ENCODE data around the gene OR51E2. TPM values are rescaled to one million over a fixed set of nuclear protein-coding genes. Genes with fewer than 3 reads are reported as not detected.

The OR51E2 gene
- total RNA-seq, 1 experiment from 2014 or later = not detected

GRCh38 chr11:4636962-4637661 is 60.5 kb downstream of the OR51E2 start, which contains the start of gene OR51D1:
TSS of gene OR51D1 (plus strand) at chr11:4637477. CDS start at chr11:4639791, 2,314 bp downstream.
- TF ChIP-seq EZH2phosphoT487 (IDR thresholded peaks at IDR 0.05; ENCODE audit: borderline replicate concordance, low read length) = no peak
- peak; percentile 73 for TF ChIP-seq CTCF (conservative IDR thresholded peaks at IDR 0.05; ENCODE audit: low read depth, low read length)
- no peaks in the 10 kb centered on the region for H3K36me3 ChIP-seq (ENCODE audit: low read depth, low read length)
- H3K9me2 ChIP-seq (replicated peaks; ENCODE audit: low read length) = no peaks in the 10 kb centered on the region
- no peaks in the 10 kb centered on the region for H3K79me2 ChIP-seq (ENCODE audit: low read length)
- CTCF ChIA-PET = interaction anchor here (0.6 kb wide), 1 partner anchor 36 kb away, joined by 3 read pairs; no protein-coding TSS in a partner anchor
- no peaks in the 10 kb centered on the region for H3K9me3 ChIP-seq (ENCODE audit: low read length)
- intact Hi-C loops (cut with micrococcal nuclease) = loop anchor here (1.0 kb wide), 1 partner anchor 367 kb away; no protein-coding TSS in a partner anchor
- POLR2A ChIA-PET (ENCODE audit: unreplicated experiment) = no interaction called here
- BruUV-seq (replicated peaks) = no TSS peak
- H3K27ac ChIP-seq (ENCODE audit: low read length) = no peak within 1 kb of the TSS
- H2AFZ ChIP-seq (ENCODE audit: low read length) = 0 out of 2 replicates have a peak within 1 kb of the TSS, but pooled peaks have one; percentile 46
- H3F3A ChIP-seq (ENCODE audit: low read length, unreplicated experiment) = no peaks in the 10 kb centered on the region
- 0 out of 2 replicates have a peak within 1 kb of the TSS, but pooled peaks have one; percentile 51 for H3K4me2 ChIP-seq (ENCODE audit: low read length)
- peak; percentile 92 for ATAC-seq
- H3K27me3 ChIP-seq (ENCODE audit: low read length) = no peaks in the 10 kb centered on the region; the same call in 1 of the 2 replicates
- peak; percentile 73 for DNase-seq
- H4K20me1 ChIP-seq (ENCODE audit: low read length) = no peaks in the 10 kb centered on the region
- no peak within 1 kb of the TSS for H3K4me3 ChIP-seq (ENCODE audit: low read length)
- no peaks in the 10 kb centered on the region for H3K4me1 ChIP-seq (ENCODE audit: insufficient read depth, low read length)
- no peak within 1 kb of the TSS for H3K9ac ChIP-seq (ENCODE audit: low read length)

- H3K9me3 ChIP-seq (ENCODE audit: low read length) = no peaks in the 10 kb centered on the region
- CTCF ChIA-PET = no interaction called here
- intact Hi-C loops (cut with micrococcal nuclease) = no loop called here
- no peak overlapping the region for H3K9ac ChIP-seq (ENCODE audit: low read length)
- H2AFZ ChIP-seq (ENCODE audit: low read length) = no peak overlapping the region
- no peak for TF ChIP-seq EZH2phosphoT487 (IDR thresholded peaks at IDR 0.05; ENCODE audit: borderline replicate concordance, low read length)
- TF ChIP-seq EZH2 (IDR thresholded peaks at IDR 0.05; ENCODE audit: low read length, unreplicated experiment) = no peak
- no peak for TF ChIP-seq CTCF (conservative IDR thresholded peaks at IDR 0.05; ENCODE audit: low read depth, low read length)
- no peaks in the 10 kb centered on the region for H3F3A ChIP-seq (ENCODE audit: low read length, unreplicated experiment)
- POLR2A ChIA-PET (ENCODE audit: unreplicated experiment) = no interaction called here
- no peak overlapping the region for H3K4me2 ChIP-seq (ENCODE audit: low read length)
- DNase-seq = no peak
- H3K79me2 ChIP-seq (ENCODE audit: low read length) = no peaks in the 10 kb centered on the region
- H3K4me3 ChIP-seq (ENCODE audit: low read length) = no peak overlapping the region
- no peaks in the 10 kb centered on the region for H3K9me2 ChIP-seq (replicated peaks; ENCODE audit: low read length)
- no peaks in the 10 kb centered on the region for H3K36me3 ChIP-seq (ENCODE audit: low read depth, low read length)
- BruUV-seq (replicated peaks) = no TSS peak
- no peaks in the 10 kb centered on the region for H3K27me3 ChIP-seq (ENCODE audit: low read length)
- H3K4me1 ChIP-seq (ENCODE audit: insufficient read depth, low read length) = no peaks in the 10 kb centered on the region
- H4K20me1 ChIP-seq (ENCODE audit: low read length) = no peaks in the 10 kb centered on the region
- no peak overlapping the region for H3K27ac ChIP-seq (ENCODE audit: low read length)
- ATAC-seq = no peak
Measured at GRCh38 chr11:4636136-4636535, 61.5 kb downstream of the OR51E2 start.

Other genes starting within 250 kb of the OR51E2 start
- gene OR52K2, start 248.6 kb downstream of the OR51E2 start, total RNA-seq (2014; rRNA removed) = not detected in 2 replicates
- gene OR52K1, start 215.2 kb downstream of the OR51E2 start, total RNA-seq (2014; rRNA removed) = not detected in 2 replicates
- gene OR52M1, start 152.7 kb downstream of the OR51E2 start, total RNA-seq (2014; rRNA removed) = not detected in 2 replicates
- gene OR52I2, start 116.1 kb downstream of the OR51E2 start, total RNA-seq (2014; rRNA removed) = not detected in 2 replicates
- not detected in 2 replicates for gene OR52I1, start 103.8 kb downstream of the OR51E2 start, total RNA-seq (2014; rRNA removed)
- 6.1 and 6.9 TPM in 2 replicates for gene TRIM68, start 89.6 kb downstream of the OR51E2 start, total RNA-seq (2014; rRNA removed)
- gene OR51D1, start 60.4 kb downstream of the OR51E2 start, total RNA-seq (2014; rRNA removed) = not detected in 2 replicates
- not detected in 2 replicates for gene OR51E1, start 53.9 kb downstream of the OR51E2 start, total RNA-seq (2014; rRNA removed)
- not detected in 2 replicates for gene MMP26, start 6.9 kb upstream of the OR51E2 start, total RNA-seq (2014; rRNA removed)
- not detected in 2 replicates for gene OR51F1, start 72.1 kb upstream of the OR51E2 start, total RNA-seq (2014; rRNA removed)
- gene OR52R1, start 106.5 kb upstream of the OR51E2 start, total RNA-seq (2014; rRNA removed) = not detected in 2 replicates
- gene OR51F2, start 123.5 kb upstream of the OR51E2 start, total RNA-seq (2014; rRNA removed) = not detected in 2 replicates
- gene OR51S1, start 151.4 kb upstream of the OR51E2 start, total RNA-seq (2014; rRNA removed) = not detected in 2 replicates
- not detected in 2 replicates for gene OR51T1, start 184.0 kb upstream of the OR51E2 start, total RNA-seq (2014; rRNA removed)
- gene OR51A7, start 205.9 kb upstream of the OR51E2 start, total RNA-seq (2014; rRNA removed) = not detected in 2 replicates
- gene OR51G2, start 221.5 kb upstream of the OR51E2 start, total RNA-seq (2014; rRNA removed) = not detected in 2 replicates
- gene OR51G1, start 226.5 kb upstream of the OR51E2 start, total RNA-seq (2014; rRNA removed) = not detected in 2 replicates
- gene OR51A4, start 249.8 kb upstream of the OR51E2 start, total RNA-seq (2014; rRNA removed) = not detected in 2 replicates